ENCODE results near the gene DPYSL5. TPM values are rescaled to one million over a fixed set of nuclear protein-coding genes. Genes with fewer than 3 reads are reported as not detected.

DPYSL5 gene
- total RNA-seq, 1 experiment from 2014 or later = not detected

GRCh38 chr2:26907416-26907815, 59.5 kb downstream of the DPYSL5 start:
- no peaks in the 10 kb centered on the region for H3K79me2 ChIP-seq (ENCODE audit: low read length)
- no peak overlapping the region for H2AFZ ChIP-seq (ENCODE audit: low read length)
- no peaks in the 10 kb centered on the region for H3K36me3 ChIP-seq (ENCODE audit: low read depth, low read length)
- no peaks in the 10 kb centered on the region for H3K9me3 ChIP-seq (ENCODE audit: low read length)
- ChIA-PET CTCF (no interaction called here), POLR2A (ENCODE audit: unreplicated experiment) (no interaction called here)
- no peaks in the 10 kb centered on the region for H3K4me1 ChIP-seq (ENCODE audit: insufficient read depth, low read length)
- H3F3A ChIP-seq (ENCODE audit: low read length, unreplicated experiment) = no peaks in the 10 kb centered on the region
- H3K27ac ChIP-seq (ENCODE audit: low read length) = no peak overlapping the region
- H3K4me2 ChIP-seq (ENCODE audit: low read length) = no peak overlapping the region
- no TSS peak for BruUV-seq (replicated peaks)
- intact Hi-C loops (cut with micrococcal nuclease) = no loop called here
- no peaks in the 10 kb centered on the region for H4K20me1 ChIP-seq (ENCODE audit: low read length)
- ATAC-seq = no peak
- H3K9me2 ChIP-seq (replicated peaks; ENCODE audit: low read length) = no peaks in the 10 kb centered on the region
- no peak overlapping the region for H3K9ac ChIP-seq (ENCODE audit: low read length)
- H3K4me3 ChIP-seq (ENCODE audit: low read length) = no peak overlapping the region
- H3K27me3 ChIP-seq (ENCODE audit: low read length) = peaks cover 82% of the 10 kb centered on the region
- TF ChIP-seq EZH2 (IDR thresholded peaks at IDR 0.05; ENCODE audit: low read length, unreplicated experiment) = no peak
- no peak for TF ChIP-seq CTCF (conservative IDR thresholded peaks at IDR 0.05; ENCODE audit: low read depth, low read length)
- TF ChIP-seq EZH2phosphoT487 (IDR thresholded peaks at IDR 0.05; ENCODE audit: borderline replicate concordance, low read length) = no peak
- no peak for DNase-seq

GRCh38 chr2:26910176-26910575, 62.2 kb downstream of the DPYSL5 start:
- CTCF ChIA-PET = no interaction called here
- Histone ChIP-seq H3K9me3 (ENCODE audit: low read length) (no peaks in the 10 kb centered on the region), H3K27me3 (ENCODE audit: low read length) (peaks cover 88% of the 10 kb centered on the region), H3K9ac (ENCODE audit: low read length) (no peak overlapping the region), H3K79me2 (ENCODE audit: low read length) (no peaks in the 10 kb centered on the region), H3F3A (ENCODE audit: low read length, unreplicated experiment) (no peaks in the 10 kb centered on the region), H3K36me3 (ENCODE audit: low read depth, low read length) (no peaks in the 10 kb centered on the region), H3K4me1 (ENCODE audit: insufficient read depth, low read length) (no peaks in the 10 kb centered on the region), H4K20me1 (ENCODE audit: low read length) (no peaks in the 10 kb centered on the region), H3K9me2 (replicated peaks; ENCODE audit: low read length) (no peaks in the 10 kb centered on the region), H3K4me2 (ENCODE audit: low read length) (no peak overlapping the region), H2AFZ (ENCODE audit: low read length) (no peak overlapping the region), H3K4me3 (ENCODE audit: low read length) (no peak overlapping the region), H3K27ac (ENCODE audit: low read length) (no peak overlapping the region)
- DNase-seq (no peak), ATAC-seq (no peak)
- BruUV-seq (replicated peaks) = no TSS peak
- POLR2A ChIA-PET (ENCODE audit: unreplicated experiment) = no interaction called here
- intact Hi-C loops (cut with micrococcal nuclease) = no loop called here
- TF ChIP-seq EZH2 (IDR thresholded peaks at IDR 0.05; ENCODE audit: low read length, unreplicated experiment) (no peak), EZH2phosphoT487 (IDR thresholded peaks at IDR 0.05; ENCODE audit: borderline replicate concordance, low read length) (no peak), CTCF (conservative IDR thresholded peaks at IDR 0.05; ENCODE audit: low read depth, low read length) (no peak)

- Histone ChIP-seq H3K4me3 (ENCODE audit: low read length) (no peak overlapping the region), H3K36me3 (ENCODE audit: low read depth, low read length) (no peaks in the 10 kb centered on the region), H3K9ac (ENCODE audit: low read length) (no peak overlapping the region), H3K4me1 (ENCODE audit: insufficient read depth, low read length) (no peaks in the 10 kb centered on the region), H4K20me1 (ENCODE audit: low read length) (no peaks in the 10 kb centered on the region), H3K79me2 (ENCODE audit: low read length) (no peaks in the 10 kb centered on the region), H3K9me3 (ENCODE audit: low read length) (no peaks in the 10 kb centered on the region), H3K27ac (ENCODE audit: low read length) (no peak overlapping the region), H3F3A (ENCODE audit: low read length, unreplicated experiment) (no peaks in the 10 kb centered on the region), H3K27me3 (ENCODE audit: low read length) (peaks cover 99% of the 10 kb centered on the region), H3K9me2 (replicated peaks; ENCODE audit: low read length) (no peaks in the 10 kb centered on the region), H3K4me2 (ENCODE audit: low read length) (no peak overlapping the region), H2AFZ (ENCODE audit: low read length) (no peak overlapping the region)
- DNase-seq (no peak), ATAC-seq (no peak)
- no TSS peak for BruUV-seq (replicated peaks)
- intact Hi-C loops (cut with micrococcal nuclease) = no loop called here
- ChIA-PET CTCF (no interaction called here), POLR2A (ENCODE audit: unreplicated experiment) (no interaction called here)
- TF ChIP-seq EZH2phosphoT487 (IDR thresholded peaks at IDR 0.05; ENCODE audit: borderline replicate concordance, low read length) (no peak), CTCF (conservative IDR thresholded peaks at IDR 0.05; ENCODE audit: low read depth, low read length) (no peak), EZH2 (IDR thresholded peaks at IDR 0.05; ENCODE audit: low read length, unreplicated experiment) (no peak)
These were observed 64.3 kb downstream of the DPYSL5 start for GRCh38 chr2:26911911-26912861.
